Measurements from ENCODE around the gene TMUB1. TPM values are rescaled to one million over a fixed set of nuclear protein-coding genes. Genes with fewer than 3 reads are reported as not detected.

Gene TMUB1
- total RNA-seq, 1 donor: 18.1 TPM

DNA sequence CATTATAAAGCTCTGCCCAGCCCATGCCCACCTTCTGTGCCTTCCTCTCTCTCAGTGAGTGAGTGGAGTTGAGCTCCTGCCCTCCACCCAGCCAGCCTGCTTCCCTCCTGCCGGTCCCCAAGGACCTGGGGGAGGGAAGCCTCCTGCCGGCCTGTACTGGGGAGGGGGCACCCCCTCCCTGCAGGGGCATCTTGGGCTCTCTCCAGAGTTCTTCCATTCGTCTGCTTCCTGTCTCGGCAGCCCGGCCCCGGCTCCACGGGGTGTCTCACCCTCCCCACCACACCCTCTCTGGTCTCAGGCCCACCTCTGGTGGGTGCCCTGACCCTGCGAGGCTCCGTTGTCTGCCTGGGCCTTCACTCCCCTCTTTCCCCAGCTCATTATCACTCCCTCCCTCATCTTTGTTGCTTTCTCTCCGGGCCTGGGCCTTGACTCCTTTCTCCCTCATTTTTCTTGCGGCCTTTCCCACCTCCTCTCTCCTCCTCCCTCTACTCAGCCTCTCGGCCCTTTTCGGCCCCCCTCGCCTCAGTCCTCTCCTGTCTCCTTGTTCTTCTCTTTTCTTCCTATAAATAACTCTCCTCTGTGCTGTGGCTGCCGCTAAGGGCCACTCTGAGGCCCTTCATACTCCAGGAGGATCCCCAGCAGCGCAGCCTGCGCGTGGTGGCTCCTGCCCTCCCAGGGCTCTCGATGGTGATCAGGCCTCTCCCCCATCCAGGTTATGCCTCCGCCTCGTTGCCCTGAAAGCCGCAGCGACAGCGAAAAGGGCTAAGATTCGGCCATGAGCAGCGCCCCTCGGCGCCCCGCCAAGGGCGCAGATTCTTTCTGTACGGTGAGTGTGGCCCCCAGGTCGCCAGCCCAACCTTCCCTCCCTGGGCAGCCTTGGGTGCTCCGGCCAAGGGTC lies 21.8 kb downstream of the TMUB1 start:
- Histone ChIP-seq H3K9me3 (ENCODE audit: low read depth, low read length) (no peaks in the 10 kb centered on the region), H3K27me3 (ENCODE audit: insufficient read depth, low read length) (no peaks in the 10 kb centered on the region), H4K20me1 (ENCODE audit: insufficient read depth, low read length) (peaks cover 26% of the 10 kb centered on the region), H3K4me2 (ENCODE audit: insufficient read depth, low read length) (peak overlapping the region; percentile 100), H3K4me3 (ENCODE audit: insufficient read depth, low read length) (peak overlapping the region; percentile 91), H3K36me3 (ENCODE audit: insufficient read depth, low read length) (peaks cover 19% of the 10 kb centered on the region), H3K4me1 (ENCODE audit: insufficient read depth, low read length) (peaks cover 48% of the 10 kb centered on the region), H3K79me2 (ENCODE audit: insufficient read depth, low read length) (peaks cover 43% of the 10 kb centered on the region), H3K27ac (ENCODE audit: low read depth, low read length) (peak overlapping the region; percentile 58), H2AFZ (ENCODE audit: low read length) (no peak overlapping the region)
- DNase-seq (ENCODE audit: insufficient read length, low spot score, missing footprints): no peak
- TF ChIP-seq CTCF (IDR thresholded peaks at IDR 0.05; ENCODE audit: extremely low read depth, low read depth, low read length): no peak

GRCh38 chr7:151060416-151061212 lies 22.7 kb downstream of the TMUB1 start:
- Histone ChIP-seq H3K9me3 (ENCODE audit: low read depth, low read length) (no peaks in the 10 kb centered on the region), H3K4me2 (ENCODE audit: insufficient read depth, low read length) (peak overlapping the region; percentile 100), H3K4me1 (ENCODE audit: insufficient read depth, low read length) (peaks cover 48% of the 10 kb centered on the region), H3K4me3 (ENCODE audit: insufficient read depth, low read length) (peak overlapping the region; percentile 91), H3K36me3 (ENCODE audit: insufficient read depth, low read length) (peaks cover 14% of the 10 kb centered on the region), H3K27me3 (ENCODE audit: insufficient read depth, low read length) (no peaks in the 10 kb centered on the region), H3K27ac (ENCODE audit: low read depth, low read length) (peak overlapping the region; percentile 58), H2AFZ (ENCODE audit: low read length) (no peak overlapping the region), H3K79me2 (ENCODE audit: insufficient read depth, low read length) (peaks cover 43% of the 10 kb centered on the region), H4K20me1 (ENCODE audit: insufficient read depth, low read length) (peaks cover 21% of the 10 kb centered on the region)
- DNase-seq (ENCODE audit: insufficient read length, low spot score, missing footprints): peak; percentile 95
- no peak for TF ChIP-seq CTCF (IDR thresholded peaks at IDR 0.05; ENCODE audit: extremely low read depth, low read depth, low read length)

GRCh38 chr7:151060113-151060415 lies 23.2 kb downstream of the TMUB1 start:
- peak overlapping the region; percentile 58 for H3K27ac ChIP-seq (ENCODE audit: low read depth, low read length)
- H3K9me3 ChIP-seq (ENCODE audit: low read depth, low read length): no peaks in the 10 kb centered on the region
- H3K4me3 ChIP-seq (ENCODE audit: insufficient read depth, low read length): peak overlapping the region; percentile 91
- H3K4me1 ChIP-seq (ENCODE audit: insufficient read depth, low read length): peaks cover 48% of the 10 kb centered on the region
- TF ChIP-seq CTCF (IDR thresholded peaks at IDR 0.05; ENCODE audit: extremely low read depth, low read depth, low read length): no peak
- H3K27me3 ChIP-seq (ENCODE audit: insufficient read depth, low read length): no peaks in the 10 kb centered on the region
- H2AFZ ChIP-seq (ENCODE audit: low read length): no peak overlapping the region
- DNase-seq (ENCODE audit: insufficient read length, low spot score, missing footprints): peak; percentile 94
- H3K4me2 ChIP-seq (ENCODE audit: insufficient read depth, low read length): peak overlapping the region; percentile 100
- peaks cover 21% of the 10 kb centered on the region for H4K20me1 ChIP-seq (ENCODE audit: insufficient read depth, low read length)
- peaks cover 8% of the 10 kb centered on the region for H3K36me3 ChIP-seq (ENCODE audit: insufficient read depth, low read length)
- peaks cover 43% of the 10 kb centered on the region for H3K79me2 ChIP-seq (ENCODE audit: insufficient read depth, low read length)
